Spleen (tissue), 13 donors: ENCODE measurements around the gene PDE8B. TPM values are rescaled to one million over a fixed set of nuclear protein-coding genes. Genes with fewer than 3 reads are reported as not detected.

Source experiments
- DNase-seq: peaks from one replicate; pipeline ENCODE4 v3.0.0-alpha.2; 2020
- H3K27ac ChIP-seq, 8 donors: fragments of 200-600 bp; sonication (generic) in 7 of 8; 1 replicate in 4 of 8; 2 replicates in 4 of 8; pipeline versions ENCODE4 v1.5.0 to v1.8.0; 2016 to 2021; ENCODE audit warnings: inconsistent platforms in 4 of 8, mild to moderate bottlenecking in 4 of 8, moderate library complexity in 1 of 8
- H3K27me3 ChIP-seq, 7 donors: fragments of 200-600 bp; sonication (generic) in 6 of 7; replicated peaks in 1 of 7; 1 replicate in 4 of 7; 2 replicates in 3 of 7; pipeline versions ENCODE4 v1.5.0 to v1.8.0; 2016 to 2021; ENCODE audit warnings: inconsistent platforms in 3 of 7, mild to moderate bottlenecking in 1 of 7
- H3K36me3 ChIP-seq, 6 donors: fragments of 200-600 bp; sonication (generic) in 5 of 6; 1 replicate in 4 of 6; 2 replicates in 2 of 6; pipeline versions ENCODE4 v1.5.0 to v1.8.0; 2016 to 2021; ENCODE audit warnings: inconsistent platforms in 2 of 6
- H3K4me1 ChIP-seq, 6 donors: fragments of 200-600 bp; sonication (generic) in 5 of 6; 1 replicate in 3 of 6; 2 replicates in 3 of 6; pipeline versions ENCODE4 v1.5.0 to v1.8.0; 2016 to 2021; ENCODE audit warnings: inconsistent platforms in 3 of 6
- H3K4me3 ChIP-seq, 8 donors: fragments of 200-600 bp; sonication (generic) in 7 of 8; 1 replicate in 4 of 8; 2 replicates in 4 of 8; pipeline versions ENCODE4 v1.5.0 to v1.8.0; 2016 to 2021; ENCODE audit warnings: inconsistent platforms in 4 of 8, mild to moderate bottlenecking in 4 of 8, moderate library complexity in 2 of 8
- H3K9me3 ChIP-seq, 8 donors: fragments of 200-600 bp; sonication (generic) in 7 of 8; 1 replicate in 4 of 8; 2 replicates in 4 of 8; pipeline versions ENCODE4 v1.5.0 to v1.8.0; 2016 to 2021; ENCODE audit warnings: inconsistent platforms in 4 of 8
- CTCF ChIP-seq, 11 experiments: fragments of 200-600 bp in 7 of 11; fragments of 450-650 bp in 4 of 11; sonication (generic) in 4 of 11; IDR thresholded peaks in 8 of 11; conservative IDR thresholded peaks in 3 of 11; 1 replicate in 7 of 11; 2 replicates in 4 of 11; pipeline versions ENCODE4 v1.4.0 to v1.8.0; 2016 to 2021; ENCODE audit warnings: antibody characterized with exemption in 11 of 11, inconsistent platforms in 4 of 11, mild to moderate bottlenecking in 1 of 11
- POLR2A ChIP-seq, 3 donors: fragments of 450-650 bp; IDR thresholded peaks; one replicate each; pipeline ENCODE4 v1.5.1; 2017; ENCODE audit warnings: antibody characterized with exemption in 3 of 3, mild to moderate bottlenecking in 1 of 3
- POLR2AphosphoS5 ChIP-seq, 3 donors: sonication (generic); formaldehyde crosslinking; IDR thresholded peaks; one replicate each; pipeline ENCODE4 v1.5.1; 2017; ENCODE audit warnings: antibody characterized with exemption in 3 of 3
- WGBS, 5 donors: extraction: QIAGEN DNeasy Blood & Tissue Kit in 3 of 5; methylation state at CpG; one replicate each; pipeline versions ENCODE4 v1.1.5 to v1.1.7; 2013 to 2018; 5-methylcytosine and 5-hydroxymethylcytosine counted together
- intact Hi-C: fragments of 100-400 bp; cut with DNase I; formaldehyde crosslinking; loops from one replicate; pipeline ENCODE4 v1.15.0; 2023; ENCODE audit warnings: low total_unique reads
- long read RNA-seq, 2 donors: transcript quantifications; one replicate each; lab custom pipeline, GENCODE V29; 2026
- polyA plus RNA-seq, 3 donors: library from polyadenylated mRNA; stranded (reverse); fragments of 200-250 nt; gene quantifications; one replicate each; pipeline ENCODE4 v1.2.1, GENCODE V29; 2013
- total RNA-seq, 7 donors: library from RNA; depleted of rRNA in 3 of 7; stranded (reverse); fragments of >200 nt in 3 of 7; fragmentation: NEBNext Ultra II Directional in 4 of 7; extraction: Animal tissue kit (Norgen Biotek cat#: 25700) in 4 of 7; gene quantifications; one replicate each; pipeline versions ENCODE4 v1.1.0 to v1.2.1, GENCODE V29; 2016 to 2021
- donor health status: healthy with polysubstance abuse.
- donor health status: DM: no; HTN: no; CAD: no; lungs with moderate emphysema.
- donor health status: DM: no; HTN: no; CAD: no.
- donor health status: Bipolar disorder and iron deficiency.
- donor health status: healthy.
- donor health status: DM: no; HTN: no; CAD: no.
- donor health status: DM: yes; HTN: yes; CAD: no.

The PDE8B gene, protein sequence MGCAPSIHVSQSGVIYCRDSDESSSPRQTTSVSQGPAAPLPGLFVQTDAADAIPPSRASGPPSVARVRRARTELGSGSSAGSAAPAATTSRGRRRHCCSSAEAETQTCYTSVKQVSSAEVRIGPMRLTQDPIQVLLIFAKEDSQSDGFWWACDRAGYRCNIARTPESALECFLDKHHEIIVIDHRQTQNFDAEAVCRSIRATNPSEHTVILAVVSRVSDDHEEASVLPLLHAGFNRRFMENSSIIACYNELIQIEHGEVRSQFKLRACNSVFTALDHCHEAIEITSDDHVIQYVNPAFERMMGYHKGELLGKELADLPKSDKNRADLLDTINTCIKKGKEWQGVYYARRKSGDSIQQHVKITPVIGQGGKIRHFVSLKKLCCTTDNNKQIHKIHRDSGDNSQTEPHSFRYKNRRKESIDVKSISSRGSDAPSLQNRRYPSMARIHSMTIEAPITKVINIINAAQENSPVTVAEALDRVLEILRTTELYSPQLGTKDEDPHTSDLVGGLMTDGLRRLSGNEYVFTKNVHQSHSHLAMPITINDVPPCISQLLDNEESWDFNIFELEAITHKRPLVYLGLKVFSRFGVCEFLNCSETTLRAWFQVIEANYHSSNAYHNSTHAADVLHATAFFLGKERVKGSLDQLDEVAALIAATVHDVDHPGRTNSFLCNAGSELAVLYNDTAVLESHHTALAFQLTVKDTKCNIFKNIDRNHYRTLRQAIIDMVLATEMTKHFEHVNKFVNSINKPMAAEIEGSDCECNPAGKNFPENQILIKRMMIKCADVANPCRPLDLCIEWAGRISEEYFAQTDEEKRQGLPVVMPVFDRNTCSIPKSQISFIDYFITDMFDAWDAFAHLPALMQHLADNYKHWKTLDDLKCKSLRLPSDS
- 1 to 10 TPM in 4 of 7 donors, under 1 TPM in 3; 0.64 to 1.9 (median 1.2) TPM for total RNA-seq
- polyA plus RNA-seq: under 1 TPM; 0.18 to 0.22 (median 0.22) TPM
- long read RNA-seq, donor 1: 0 reads
- long read RNA-seq, donor 2: 0 reads

GRCh38 chr5:77210091-77210963, at the start of gene PDE8B:
PDE8B (plus strand) TSS chr5:77210680; CDS start chr5:77210926, 246 bp downstream.
- 1 to 2% (median 1%) methylated on average over 35 to 110 of the region's 110 CpGs for WGBS, 5 donors
- H3K27me3 ChIP-seq: peaks cover 4 to 93% (median 45%) of the 10 kb centered on the region in 7 donors
- peaks cover 3 to 20% (median 13%) of the 10 kb centered on the region in 6 donors for H3K4me1 ChIP-seq
- no peak for TF ChIP-seq POLR2AphosphoS5 (IDR thresholded peaks at IDR 0.05)
- no peak within 1 kb of the TSS for H3K27ac ChIP-seq
- H3K9me3 ChIP-seq: no peaks in the 10 kb centered on the region
- intact Hi-C loops: no loop called here
- peak; percentile 71 for DNase-seq
- peak within 1 kb of the TSS; percentile 32 to 77 (median 50) for H3K4me3 ChIP-seq
- H3K36me3 ChIP-seq: no peaks in the 10 kb centered on the region

- no peak overlapping the region for H3K4me3 ChIP-seq
- TF ChIP-seq CTCF (IDR thresholded peaks at IDR 0.05 in 8 of 11, conservative IDR thresholded peaks at IDR 0.05 in 3 of 11) (no peak), POLR2A (IDR thresholded peaks at IDR 0.05) (no peak), POLR2AphosphoS5 (IDR thresholded peaks at IDR 0.05) (no peak)
- no peaks in the 10 kb centered on the region for H3K36me3 ChIP-seq
- peaks cover 0 to 4% (median 0%) of the 10 kb centered on the region in 8 donors for H3K9me3 ChIP-seq
- H3K27ac ChIP-seq: peak overlapping the region in 2 of 8 donors; percentile 17 to 36
- intact Hi-C loops: no loop called here
- peaks cover 0 to 4% (median 0%) of the 10 kb centered on the region in 7 donors for H3K27me3 ChIP-seq
- DNase-seq: no peak
- 65 to 85% (median 78%) methylated on average over 2 of the region's 2 CpGs for WGBS, 5 donors
- peaks cover 0 to 11% (median 3%) of the 10 kb centered on the region in 6 donors for H3K4me1 ChIP-seq
Measured at GRCh38 chr5:77163453-77163852, 47.0 kb upstream of the PDE8B start.

DNA sequence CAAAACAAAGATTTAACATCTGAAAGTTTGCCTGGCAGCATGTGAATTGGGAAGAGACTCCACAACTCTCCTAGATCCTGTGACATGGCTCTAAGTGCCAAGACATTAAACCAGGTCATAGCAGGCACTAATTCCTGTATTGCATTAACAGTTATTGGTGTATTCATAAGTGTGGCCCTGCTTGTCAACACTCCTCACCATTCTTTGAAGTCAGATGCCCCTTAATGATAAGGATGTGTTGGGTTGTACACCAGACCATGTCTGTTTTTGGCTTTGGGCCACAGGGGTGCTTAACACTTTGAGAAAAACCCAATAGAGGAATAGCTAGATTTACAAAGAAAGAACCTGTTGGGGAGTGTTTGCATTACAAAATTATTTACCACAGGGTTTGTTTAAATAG, 43.4 kb upstream of the PDE8B start:
- H3K36me3 ChIP-seq: no peaks in the 10 kb centered on the region
- H3K4me1 ChIP-seq: peaks cover 0 to 14% (median 7%) of the 10 kb centered on the region in 6 donors
- intact Hi-C loops: no loop called here
- no peak overlapping the region for H3K27ac ChIP-seq
- H3K4me3 ChIP-seq: no peak overlapping the region
- peaks cover 0 to 9% (median 0%) of the 10 kb centered on the region in 7 donors for H3K27me3 ChIP-seq
- TF ChIP-seq CTCF (IDR thresholded peaks at IDR 0.05 in 8 of 11, conservative IDR thresholded peaks at IDR 0.05 in 3 of 11) (no peak), POLR2AphosphoS5 (IDR thresholded peaks at IDR 0.05) (no peak), POLR2A (IDR thresholded peaks at IDR 0.05) (no peak)
- no peak for DNase-seq
- H3K9me3 ChIP-seq: no peaks in the 10 kb centered on the region

DNA sequence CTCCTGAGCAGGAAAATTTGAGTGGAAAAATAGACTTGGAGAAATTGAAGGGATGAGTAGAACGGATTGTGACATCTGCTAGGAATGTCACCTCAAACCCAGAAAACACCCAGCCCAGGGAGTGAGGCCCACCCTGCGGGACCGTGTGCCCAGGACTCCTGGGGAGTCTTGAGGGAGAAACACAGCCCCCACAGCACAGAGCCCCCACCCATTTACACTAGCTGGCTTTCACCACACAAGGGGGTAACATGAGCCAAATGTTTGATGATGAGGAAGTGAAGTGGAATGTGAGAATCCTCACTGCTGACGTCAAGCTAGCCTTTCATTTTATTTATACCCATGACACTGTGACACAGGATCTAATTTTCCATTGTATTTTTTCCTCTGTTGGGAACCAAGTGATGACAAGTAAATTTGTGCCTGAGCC, 42.8 kb upstream of the PDE8B start:
- H3K36me3 ChIP-seq: no peaks in the 10 kb centered on the region
- no peak overlapping the region for H3K4me3 ChIP-seq
- no peak for DNase-seq
- intact Hi-C loops: no loop called here
- no peak for TF ChIP-seq CTCF (IDR thresholded peaks at IDR 0.05 in 8 of 11, conservative IDR thresholded peaks at IDR 0.05 in 3 of 11)
- no peak for TF ChIP-seq POLR2AphosphoS5 (IDR thresholded peaks at IDR 0.05)
- TF ChIP-seq POLR2A (IDR thresholded peaks at IDR 0.05): no peak
- H3K27ac ChIP-seq: peak overlapping the region in 1 of 8 donors; percentile 39
- H3K9me3 ChIP-seq: no peaks in the 10 kb centered on the region
- WGBS, 5 donors: 62 to 82% (median 78%) methylated on average over 4 of the region's 4 CpGs
- peaks cover 0 to 14% (median 7%) of the 10 kb centered on the region in 6 donors for H3K4me1 ChIP-seq
- H3K27me3 ChIP-seq: peaks cover 0 to 9% (median 0%) of the 10 kb centered on the region in 7 donors
